K562 (cell line): ENCODE measurements around the gene RPS17. TPM values are rescaled to one million over a fixed set of nuclear protein-coding genes. Genes with fewer than 3 reads are reported as not detected.
A peak's percentile ranks its signal among the peaks of the same experiment; 100 is the strongest.

Source experiments
- BRF1 ChIP-seq: IDR thresholded peaks from 3 replicates; pipeline ENCODE4 v1.6.1; 2011; ENCODE audit warnings: borderline replicate concordance, mild to moderate bottlenecking; ENCODE audit not compliant: insufficient read length; ENCODE audit errors: extremely low read depth
- ETV6 ChIP-seq, 3 experiments: fragments of 150-350 bp in 1 of 3; sonication (generic) in 1 of 3; formaldehyde crosslinking in 1 of 3; IDR thresholded peaks; 2 replicates each; pipeline versions ENCODE4 v1.6.1 to v1.8.0; 2014 to 2022; ENCODE audit warnings: borderline replicate concordance in 2 of 3, low read depth in 2 of 3, antibody characterized with exemption in 1 of 3, low read length in 1 of 3, mild to moderate bottlenecking in 1 of 3, missing genetic modification reagents in 1 of 3
- FOXM1 ChIP-seq, 2 experiments: fragments of 450-650 bp in 1 of 2; sonication (generic) in 1 of 2; formaldehyde crosslinking in 1 of 2; IDR thresholded peaks; 2 replicates each; pipeline versions ENCODE4 v1.6.1 to v1.9.0; 2017 to 2022; ENCODE audit warnings: low read depth in 2 of 2, mild to moderate bottlenecking in 2 of 2, missing genetic modification reagents in 1 of 2, moderate library complexity in 1 of 2
- HMGN3 ChIP-seq: IDR thresholded peaks from 2 replicates; pipeline ENCODE4 v1.6.1; 2011; ENCODE audit warnings: borderline replicate concordance, low read depth, mild to moderate bottlenecking, mixed read lengths, low read length; ENCODE audit not compliant: insufficient read length; ENCODE audit errors: extremely low read depth
- MED1 ChIP-seq: sonication (generic); formaldehyde crosslinking; IDR thresholded peaks from 2 replicates; pipeline ENCODE4 v1.8.1; 2023; ENCODE audit warnings: missing genetic modification reagents, borderline replicate concordance
- MLX ChIP-seq, 2 experiments: fragments of 450-650 bp in 1 of 2; sonication (generic) in 1 of 2; formaldehyde crosslinking; conservative IDR thresholded peaks; 2 replicates each; pipeline versions ENCODE4 v1.4.0 to v1.8.1; 2020 to 2022; ENCODE audit warnings: mild to moderate bottlenecking in 1 of 2, missing genetic modification reagents in 1 of 2
- NFYB ChIP-seq: IDR thresholded peaks from 2 replicates; pipeline ENCODE4 v1.6.1; 2011; ENCODE audit warnings: mild to moderate bottlenecking, moderate library complexity; ENCODE audit not compliant: insufficient read length; ENCODE audit errors: extremely low read depth
- NR2C1 ChIP-seq, 2 experiments: fragments of 450-650 bp; IDR thresholded peaks; 2 replicates each; pipeline ENCODE4 v1.6.1; 2017; ENCODE audit warnings: mild to moderate bottlenecking in 2 of 2, antibody characterized with exemption in 1 of 2, inconsistent platforms in 1 of 2, missing compliant biosample characterization in 1 of 2, missing genetic modification characterization in 1 of 2
- PHB ChIP-seq: fragments of 250-450 bp; sonication (Bioruptor Pico); IDR thresholded peaks from 2 replicates; pipeline ENCODE4 v1.5.0; 2021
- PRDM10 ChIP-seq: fragments of 450-650 bp; IDR thresholded peaks from 2 replicates; pipeline ENCODE4 v1.6.1; 2018; ENCODE audit not compliant: partially characterized antibody
- SMARCB1 ChIP-seq: IDR thresholded peaks from 2 replicates; pipeline ENCODE4 v1.6.1; 2011; ENCODE audit warnings: improper control_type of control experiment, low read depth; ENCODE audit not compliant: insufficient read length
- TFAM ChIP-seq: fragments of 250-450 bp; sonication (Bioruptor Pico); conservative IDR thresholded peaks from 2 replicates; pipeline ENCODE4 v1.5.0; 2021; ENCODE audit warnings: mild to moderate bottlenecking, moderate library complexity
- U2AF1 ChIP-seq: fragments of 200-400 bp; formaldehyde crosslinking; optimal IDR thresholded peaks from 2 replicates; pipeline ENCODE3; 2017; ENCODE audit warnings: mild to moderate bottlenecking, low read depth, low read length, moderate library complexity
- ZNF263 ChIP-seq: sonication (generic); formaldehyde crosslinking; IDR thresholded peaks from 2 replicates; pipeline ENCODE4 v1.8.0; 2022; ENCODE audit warnings: mild to moderate bottlenecking, missing genetic modification reagents, borderline replicate concordance
- ZNF512 ChIP-seq: IDR thresholded peaks from 2 replicates; pipeline ENCODE4 v1.6.1; 2016; ENCODE audit warnings: missing genetic modification characterization, missing compliant biosample characterization
- ZNF75A ChIP-seq: fragments of 450-650 bp; formaldehyde crosslinking; IDR thresholded peaks from 2 replicates; pipeline ENCODE4 v1.4.0; 2020; ENCODE audit warnings: mild to moderate bottlenecking
- polyA plus RNA-seq, 8 experiments: library from polyadenylated mRNA; depleted of rRNA in 4 of 8; stranded (reverse) in 5 of 8; unstranded in 3 of 8; fragments of >200 nt; fragmentation: Nextera tagmentation in 2 of 8; fragmentation: Illumina TruSeq in 1 of 8; extraction: Ambion mirVana in 2 of 8; extraction: Trizol in 1 of 8; gene quantifications; 2 replicates each; pipeline versions ENCODE4 v1.2.1 to v1.2.3, GENCODE V29; 2011 to 2014; ENCODE audit warnings: inconsistent platforms in 1 of 8, missing spikeins in 1 of 8
- total RNA-seq, 7 experiments: library from RNA; depleted of rRNA in 6 of 7; stranded (reverse); fragments of >200 nt in 6 of 7; fragmentation: Illumina TruSeq in 2 of 7; extraction: Trizol in 2 of 7; gene quantifications; 2 replicates each; pipeline versions ENCODE4 v1.2.1 to v1.2.3, GENCODE V29; 2011 to 2021; ENCODE audit warnings: low replicate concordance in 1 of 7

Gene RPS17
- total and polyA plus RNA-seq, 9 of the 15 experiments (the other 6 are each of a cell fraction or from before 2014, with no cell fraction given): 1,988 to 6,515 (median 5,229) TPM

GRCh38 chr15:82540055-82540983 is at the start of gene RPS17 (continued):
- TF ChIP-seq PRDM10 (peak; percentile 99), MED1 (CRISPR knock-in tag) (no peak), BRF1 (no peak), HMGN3 (peak; percentile 97), PHB (CRISPR knock-in tag) (peak; percentile 90; the same call in 1 of the 2 replicates), ZNF263 (CRISPR knock-in tag) (peak; percentile 75), U2AF1 (peak; percentile 79), TFAM (CRISPR knock-in tag) (no peak), NFYB (no peak), FOXM1 (IDR thresholded peaks at IDR 0.05; ENCODE audit: low read depth) (no peak), FOXM1 (CRISPR knock-in tag; IDR thresholded peaks at IDR 0.05; ENCODE audit: low read depth) (0 out of 2 replicates have a peak, but pooled peaks have one; percentile 71), SMARCB1 (no peak), ETV6 (IDR thresholded peaks at IDR 0.05; ENCODE audit: borderline replicate concordance in 1 of 2, low read depth in 2 of 2, low read length in 1 of 2) (peak; percentile 43 to 70; a peak in 2 of 4 replicates), ETV6 (CRISPR knock-in tag; IDR thresholded peaks at IDR 0.05; ENCODE audit: borderline replicate concordance) (no peak), ZNF512 (tag) (no peak), ZNF75A (no peak), MLX (CRISPR knock-in tag; conservative IDR thresholded peaks at IDR 0.05) (no peak; a peak in 1 of 4 replicates), NR2C1 (IDR thresholded peaks at IDR 0.05) (peak; percentile 21; the same call in 1 of the 2 replicates), NR2C1 (tag; IDR thresholded peaks at IDR 0.05) (no peak; the same call in 1 of the 2 replicates)
